Hematopoietic multipotent progenitor cell treated with erythropoietin and hydrocortisone succinate and interleukin-3 and kit ligand, for 17 days (in vitro differentiated cells): ENCODE results near the gene YPEL2.
A peak's percentile ranks its signal among the peaks of the same experiment; 100 is the strongest.
"Not testable (repeated sequence)": the region's sequence is repeated elsewhere in the genome, so short reads cannot be mapped to it uniquely, and the experiment has no call there.

ENCODE experiments used
- DNase-seq: peaks from one replicate; pipeline ENCODE4 v3.0.0-alpha.2; 2015; ENCODE audit warnings: low spot score

Gene YPEL2

DNA sequence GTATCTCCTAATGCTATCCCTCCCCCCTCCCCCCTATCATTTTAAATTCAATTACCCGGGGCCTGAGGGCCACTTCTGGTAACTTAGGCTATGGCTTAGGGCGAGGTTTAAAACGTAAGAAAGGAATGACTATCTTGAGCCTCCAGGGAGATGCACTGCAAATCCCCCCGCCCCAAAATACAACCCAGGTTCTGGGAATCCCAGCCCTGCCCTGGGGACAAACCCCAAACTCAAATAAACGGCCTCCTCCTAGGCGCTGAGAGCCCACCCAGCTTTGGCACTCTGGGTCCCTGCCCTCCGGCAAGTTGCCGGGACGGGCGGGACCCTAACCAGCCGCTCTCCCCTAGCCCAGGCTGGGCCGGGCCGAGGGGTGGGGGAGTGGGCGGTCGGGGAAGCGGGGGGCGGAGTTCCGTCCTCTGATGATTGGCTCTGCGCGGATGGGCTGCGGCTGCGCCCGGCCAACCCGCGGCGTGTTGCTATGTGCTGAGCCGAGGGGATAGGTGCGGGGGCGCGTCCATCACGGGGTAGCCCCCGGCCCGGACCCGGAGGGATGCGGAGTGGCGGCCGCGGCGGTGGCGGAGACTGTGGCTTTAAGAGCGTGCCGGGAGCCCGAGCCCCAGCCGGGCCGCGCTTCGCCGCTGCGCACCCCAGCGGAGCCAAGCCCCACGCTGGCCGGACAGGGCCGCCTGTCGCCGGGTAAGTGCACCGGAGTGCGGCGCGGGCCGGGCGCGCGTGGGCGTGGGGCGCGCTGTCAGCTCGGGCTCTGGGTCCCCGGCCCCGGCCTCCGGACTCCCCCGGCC, at the start of gene YPEL2:
TSS of gene YPEL2 (plus strand) at position 527 of the 800 bp plus-strand sequence. CDS start 21,755 bp downstream, outside the sequence.
- peak; percentile 42 for DNase-seq

- no peak for DNase-seq
Observed at GRCh38 chr17:59284317-59284716, 47.1 kb upstream of the YPEL2 start.

GRCh38 chr17:59287452-59287851, 44.0 kb upstream of the YPEL2 start:
- no peak for DNase-seq

- no peak for DNase-seq
Observed at GRCh38 chr17:59287891-59288290, 43.6 kb upstream of the YPEL2 start.

- no peak for DNase-seq
Observed at GRCh38 chr17:59289981-59290301, 41.5 kb upstream of the YPEL2 start.

GRCh38 chr17:59290302-59290998, 41.0 kb upstream of the YPEL2 start:
- not testable (repeated sequence) for DNase-seq

- DNase-seq: no peak
Observed at GRCh38 chr17:59292174-59292523, 39.3 kb upstream of the YPEL2 start.

DNA sequence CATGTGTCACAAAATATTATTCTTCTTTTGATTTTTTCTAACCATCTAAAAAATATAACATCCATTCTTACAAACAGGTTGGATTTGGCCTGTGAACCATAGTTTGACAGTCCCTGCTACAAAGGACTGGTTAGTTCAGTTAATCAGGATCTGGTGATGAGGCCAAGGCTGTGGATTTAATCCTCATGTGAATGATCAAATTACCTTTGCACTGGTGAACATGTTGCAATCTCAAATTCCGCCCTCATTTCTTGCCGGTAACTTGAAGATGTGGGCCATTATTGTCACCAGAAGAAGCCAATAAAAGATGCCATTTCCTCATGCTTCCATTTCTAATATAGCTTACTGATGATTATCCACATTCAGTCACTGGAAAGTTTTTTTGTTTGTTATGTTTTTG, 35.3 kb upstream of the YPEL2 start:
- no peak for DNase-seq

DNA sequence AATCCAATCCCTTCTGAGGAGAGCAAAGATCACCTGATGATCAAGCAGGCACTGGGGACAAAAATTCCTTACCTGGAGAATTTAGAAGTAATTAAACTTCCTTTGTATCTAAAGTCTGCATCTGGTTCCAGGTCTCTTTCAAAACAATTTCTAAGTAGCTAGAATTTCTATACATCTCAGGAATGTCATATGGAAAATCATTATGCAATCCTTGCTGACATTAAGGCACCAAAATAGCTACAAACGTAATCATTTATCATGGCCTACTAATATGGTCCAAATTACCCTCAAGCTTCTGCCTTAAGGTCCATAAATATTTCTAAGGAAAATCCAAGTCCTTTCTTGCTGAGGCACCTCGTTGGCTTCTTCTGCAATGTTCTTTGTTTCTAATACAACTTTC, 32.9 kb upstream of the YPEL2 start:
- DNase-seq: no peak

- no peak for DNase-seq
Observed at GRCh38 chr17:59299400-59300092, 31.9 kb upstream of the YPEL2 start.

- no peak for DNase-seq
Observed at GRCh38 chr17:59300941-59301340, 30.5 kb upstream of the YPEL2 start.

DNA sequence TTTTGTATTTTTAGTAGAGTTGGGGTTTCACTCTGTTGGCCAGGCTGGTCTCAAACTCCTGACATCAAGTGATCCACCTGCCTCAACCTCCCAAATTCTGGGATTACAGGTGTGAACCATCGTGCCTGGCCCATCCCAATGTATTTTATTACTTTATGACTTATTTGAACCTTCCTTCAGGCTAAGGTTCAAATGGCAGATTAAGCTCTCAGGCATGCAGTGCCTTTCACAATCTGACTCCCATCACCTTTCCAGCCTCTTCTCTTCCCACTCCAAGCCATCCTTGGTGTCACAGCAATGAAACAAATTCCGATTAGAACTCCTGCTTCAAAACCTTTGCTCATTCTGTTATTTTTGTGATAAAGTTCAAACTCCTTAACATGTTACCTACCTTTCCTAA, 26.6 kb upstream of the YPEL2 start:
- no peak for DNase-seq

GRCh38 chr17:59310263-59310920, 21.1 kb upstream of the YPEL2 start:
- DNase-seq: no peak

GRCh38 chr17:59311051-59311468, 20.4 kb upstream of the YPEL2 start:
- DNase-seq: peak; percentile 55

GRCh38 chr17:59311521-59311920, 19.9 kb upstream of the YPEL2 start:
- not testable (repeated sequence) for DNase-seq

DNA sequence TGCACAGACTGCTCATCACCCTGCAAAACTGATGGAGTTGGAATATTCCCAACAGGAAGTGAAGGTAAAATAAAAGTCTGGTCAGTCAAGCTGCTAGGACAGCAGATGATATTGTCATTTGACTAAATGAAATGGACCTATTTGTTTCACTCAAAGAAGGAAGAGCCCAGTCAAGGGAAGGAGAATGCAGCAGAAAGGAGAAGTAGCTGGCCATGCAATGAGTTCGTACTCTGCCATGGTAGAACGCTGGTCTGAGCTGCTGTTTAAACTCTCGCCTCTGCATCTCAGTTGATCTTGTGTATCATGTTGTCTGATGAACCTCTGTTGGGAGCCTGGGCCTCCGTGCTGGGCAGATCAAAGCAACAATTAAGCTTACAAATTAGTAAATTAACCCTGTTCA, 15.6 kb upstream of the YPEL2 start:
- no peak for DNase-seq

- no peak for DNase-seq
Observed at GRCh38 chr17:59327121-59327980, 4.1 kb upstream of the YPEL2 start.

DNA sequence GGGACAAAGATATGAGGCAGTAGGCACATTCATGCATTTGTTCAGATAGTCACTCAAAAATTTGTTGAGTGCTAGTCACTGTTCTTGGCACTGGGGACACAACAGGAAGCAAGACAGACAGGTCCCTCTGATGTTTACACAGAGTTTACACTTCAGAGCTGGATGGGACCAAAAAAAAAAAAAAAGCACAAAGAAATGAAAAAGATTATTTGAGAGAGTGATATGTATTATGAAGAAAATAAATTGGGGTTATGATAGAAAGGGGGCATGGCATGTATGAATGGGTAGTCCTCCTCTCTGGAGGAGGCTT, 3.5 kb upstream of the YPEL2 start:
- no peak for DNase-seq

GRCh38 chr17:59328601-59329000, 2.9 kb upstream of the YPEL2 start:
- DNase-seq: no peak

DNA sequence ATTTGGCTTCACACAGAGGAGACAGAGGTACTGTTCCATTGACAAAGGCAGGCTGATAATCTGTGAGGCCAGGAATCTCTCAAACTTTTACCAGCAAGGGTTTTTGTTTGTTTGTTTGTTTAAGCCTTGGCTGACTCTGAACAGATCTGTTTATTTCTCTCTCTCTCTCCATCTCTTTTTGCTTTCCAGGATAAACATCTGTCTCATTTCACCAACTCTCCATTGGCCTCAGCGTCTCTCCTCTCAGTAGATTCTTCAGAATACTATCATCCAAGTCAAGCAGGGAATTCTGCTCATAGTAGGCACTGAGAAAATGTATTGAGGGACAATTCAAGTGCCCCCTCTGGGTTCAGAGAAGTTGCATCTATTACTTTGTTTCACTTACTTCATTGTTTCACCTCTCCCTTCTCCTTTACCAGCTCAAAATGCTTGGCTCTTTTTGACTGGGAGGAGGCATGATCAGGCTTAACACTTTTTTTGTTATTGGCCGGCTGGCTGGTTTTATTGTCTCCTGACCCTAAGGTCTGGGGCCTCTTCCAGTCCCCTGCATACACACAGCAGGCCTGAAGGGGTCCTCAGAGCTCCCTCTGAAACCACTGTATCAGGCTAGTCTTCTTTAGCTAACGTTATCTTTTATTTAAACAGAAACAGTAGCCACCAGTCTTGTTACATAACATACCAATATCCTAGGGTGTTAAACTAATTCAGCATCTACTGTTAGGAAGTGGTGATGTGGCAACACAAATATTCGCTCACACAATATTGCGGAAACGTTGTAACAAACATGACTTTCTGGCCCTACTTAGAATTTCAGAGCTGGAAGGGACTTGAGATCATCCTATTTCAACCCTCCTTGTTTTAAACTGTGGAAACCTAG, 2.0 kb upstream of the YPEL2 start:
- DNase-seq: peak; percentile 45
